COLO829 (cell line): ENCODE data around the gene CERS6.

Experiments used
- DNase-seq: peaks from one replicate; pipeline ENCODE4 v3.0.0; 2012; ENCODE audit warnings: low spot score

The CERS6 gene

DNA sequence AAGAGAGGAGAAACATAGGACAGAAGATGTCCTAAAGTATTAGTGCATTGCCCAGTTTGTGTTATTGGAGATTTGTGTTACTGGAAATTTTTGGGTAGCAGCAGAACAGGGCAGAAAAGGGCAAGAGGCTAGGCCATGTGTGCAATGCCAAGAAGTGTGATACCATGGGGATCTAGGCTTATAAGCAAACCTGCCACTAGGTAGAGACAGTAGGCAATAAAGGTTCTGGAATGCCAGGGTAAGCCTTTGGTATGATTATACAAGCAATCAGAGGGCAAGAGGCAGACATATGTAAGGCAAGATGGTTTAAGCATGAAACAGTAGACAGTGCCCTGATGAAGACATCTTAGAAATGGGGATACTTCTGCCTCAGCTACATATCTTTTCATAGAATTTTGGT, 12.3 kb upstream of the CERS6 start:
- no peak for DNase-seq

GRCh38 chr2:168445960-168446359, 10.1 kb upstream of the CERS6 start:
- no peak for DNase-seq

DNA sequence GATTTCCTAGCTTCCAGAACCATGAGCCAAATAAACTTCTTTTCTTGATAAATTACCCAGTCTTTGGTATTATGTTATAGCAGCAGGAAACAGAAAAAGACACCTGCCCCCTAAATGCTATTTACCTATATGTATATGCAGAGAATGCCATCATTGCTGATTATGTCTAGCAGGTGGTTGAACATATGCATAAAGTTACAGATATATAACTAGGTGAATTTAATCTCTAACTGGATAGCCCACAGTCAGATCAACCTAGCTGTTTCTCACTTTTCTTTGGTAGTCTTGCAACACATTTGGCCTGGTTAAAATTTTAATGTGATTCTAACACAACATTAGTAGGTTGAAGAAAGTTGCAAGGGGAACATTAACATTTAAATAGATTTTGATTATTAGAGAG, 7.1 kb upstream of the CERS6 start:
- DNase-seq, result no peak

DNA sequence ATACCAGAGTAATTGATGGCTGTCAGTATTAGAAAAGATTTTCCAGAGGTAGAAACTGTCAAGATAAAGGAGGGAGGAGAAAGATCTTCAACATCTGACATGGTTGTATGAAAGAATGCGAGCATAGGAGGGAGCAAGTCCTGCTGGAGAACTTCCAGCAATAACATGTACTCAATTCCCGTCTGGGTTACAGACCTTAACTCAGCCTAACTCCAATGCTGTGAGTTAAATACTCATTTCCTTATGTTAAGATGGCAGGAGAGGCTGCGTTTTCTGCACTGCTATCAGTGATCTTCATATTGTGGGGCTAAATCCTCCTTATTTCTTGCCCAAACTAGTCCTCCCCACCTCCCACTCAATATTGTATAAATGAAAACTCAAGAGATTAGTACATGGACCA, 6.7 kb upstream of the CERS6 start:
- DNase-seq, result no peak

GRCh38 chr2:168450171-168450570, 5.9 kb upstream of the CERS6 start:
- DNase-seq, result no peak

GRCh38 chr2:168450732-168451131, 5.3 kb upstream of the CERS6 start:
- DNase-seq, result no peak

DNA sequence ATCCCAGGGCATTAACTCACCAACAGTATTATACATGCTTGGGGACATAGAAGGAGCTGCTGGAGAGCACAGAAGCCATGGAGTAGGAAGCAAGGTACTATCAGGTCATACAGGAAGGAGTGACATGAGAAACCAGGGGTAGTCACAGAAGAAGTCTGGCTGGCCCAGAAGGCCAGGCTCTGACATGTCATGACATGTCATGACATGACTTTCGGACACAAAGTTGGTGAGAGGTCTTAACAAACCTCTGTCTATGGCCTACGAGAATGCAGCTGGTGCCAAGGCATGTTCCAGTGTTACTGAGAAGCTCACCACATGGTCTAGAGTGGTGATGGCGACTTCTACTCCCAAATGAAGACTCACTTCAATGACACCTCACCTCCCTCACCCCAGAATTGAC, 3.3 kb upstream of the CERS6 start:
- no peak for DNase-seq

DNA sequence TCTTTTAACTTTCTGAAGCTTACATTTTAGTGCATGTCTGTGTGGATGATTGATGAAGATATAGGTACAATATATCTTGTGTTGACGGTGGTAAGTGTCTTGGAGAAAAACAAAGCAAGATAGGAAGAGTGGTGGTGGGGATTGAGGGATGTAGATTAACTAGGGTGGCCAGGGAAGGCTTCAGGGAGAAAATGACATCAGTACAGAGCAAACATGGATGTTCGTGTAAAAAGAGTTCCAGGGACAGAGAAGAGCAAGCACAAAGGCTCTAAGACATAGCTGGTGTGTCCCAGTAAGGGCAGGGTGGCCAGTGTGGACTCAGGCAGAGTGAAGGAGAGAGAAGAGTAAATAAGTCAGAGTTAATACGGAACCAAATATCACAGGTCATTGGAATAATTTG, 2.7 kb upstream of the CERS6 start:
- no peak for DNase-seq

GRCh38 chr2:168454737-168455644, 1.1 kb upstream of the CERS6 start:
- no peak for DNase-seq

GRCh38 chr2:168456521-168457189, 583 bp downstream of the CERS6 start:
- DNase-seq, result no peak

GRCh38 chr2:168457190-168457895, 1.3 kb downstream of the CERS6 start:
- no peak for DNase-seq

- no peak for DNase-seq
Measured at GRCh38 chr2:168458139-168458538, 2.1 kb downstream of the CERS6 start.

DNA sequence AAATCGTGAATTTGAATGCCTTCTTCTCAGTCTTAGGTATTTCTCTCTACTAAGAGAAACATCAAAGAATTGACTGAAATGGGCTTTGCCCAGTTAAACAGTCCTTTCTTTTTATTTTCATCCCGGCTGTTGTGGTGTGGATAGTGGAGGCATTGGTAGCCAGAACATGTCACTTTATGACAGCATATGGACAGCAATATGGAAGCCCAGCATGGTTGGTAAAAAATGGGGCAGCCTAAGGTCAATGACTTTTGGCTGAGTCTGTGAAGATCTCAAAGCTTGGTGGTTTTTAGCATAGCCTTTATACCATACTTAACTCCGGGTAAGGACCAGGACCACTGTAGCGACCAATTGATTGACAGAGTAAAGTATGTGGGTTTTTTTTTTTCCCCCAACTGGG, 3.2 kb downstream of the CERS6 start:
- no peak for DNase-seq

DNA sequence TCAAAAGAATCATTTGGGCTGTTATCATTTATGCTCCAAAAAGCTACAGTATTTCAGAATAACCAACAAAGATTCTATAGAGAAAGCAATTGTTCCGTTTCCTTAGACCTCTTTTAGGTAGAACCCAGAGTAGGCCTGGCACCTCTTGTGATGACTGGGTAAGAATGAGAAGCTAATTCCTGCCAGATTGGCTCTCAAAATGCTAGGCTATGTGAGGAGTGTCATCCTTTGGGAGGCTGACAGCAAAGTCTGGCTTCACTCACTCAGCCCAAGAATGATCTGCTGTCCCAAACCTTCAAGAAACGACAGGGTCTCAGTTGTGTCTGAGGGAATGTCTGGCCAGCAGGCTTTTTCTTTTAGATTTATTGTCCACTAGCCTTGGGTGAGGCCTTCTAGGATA, 4.5 kb downstream of the CERS6 start:
- no peak for DNase-seq

DNA sequence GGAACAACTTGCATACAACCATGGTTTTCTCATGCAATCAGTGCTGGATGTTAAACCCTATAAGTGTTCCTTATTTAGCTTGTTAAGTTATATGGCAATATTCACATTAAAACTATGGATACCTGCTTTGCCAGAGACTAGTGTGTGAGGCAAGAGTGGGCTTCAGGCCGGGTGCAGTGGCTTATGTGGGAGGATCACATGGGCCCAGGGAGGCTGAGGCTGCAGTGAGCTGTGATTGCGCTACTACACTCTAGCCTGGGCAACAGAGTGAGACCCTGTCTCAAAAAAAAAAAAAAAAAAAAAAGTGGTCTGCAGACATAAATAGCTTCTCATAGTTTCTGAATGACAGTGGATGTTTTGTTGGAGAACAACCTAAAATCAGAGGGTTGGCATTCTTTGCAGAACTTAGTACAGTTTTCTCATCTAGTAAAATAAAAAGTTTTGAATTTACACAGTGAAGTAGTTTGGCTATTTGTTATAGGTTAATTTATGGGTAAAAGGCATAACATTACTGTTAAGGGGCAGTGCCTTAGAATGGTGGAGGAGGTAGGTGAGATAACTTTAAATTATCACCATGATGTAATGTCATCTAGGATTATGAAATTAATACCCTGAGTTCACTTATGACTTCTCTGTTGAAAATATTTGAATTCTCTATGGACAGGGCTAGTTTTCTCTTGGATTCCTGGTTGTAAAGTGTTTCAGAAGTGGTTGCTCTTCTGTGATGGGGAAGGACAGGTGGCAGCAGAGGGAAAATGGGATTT, 5.3 kb downstream of the CERS6 start:
- no peak for DNase-seq

DNA sequence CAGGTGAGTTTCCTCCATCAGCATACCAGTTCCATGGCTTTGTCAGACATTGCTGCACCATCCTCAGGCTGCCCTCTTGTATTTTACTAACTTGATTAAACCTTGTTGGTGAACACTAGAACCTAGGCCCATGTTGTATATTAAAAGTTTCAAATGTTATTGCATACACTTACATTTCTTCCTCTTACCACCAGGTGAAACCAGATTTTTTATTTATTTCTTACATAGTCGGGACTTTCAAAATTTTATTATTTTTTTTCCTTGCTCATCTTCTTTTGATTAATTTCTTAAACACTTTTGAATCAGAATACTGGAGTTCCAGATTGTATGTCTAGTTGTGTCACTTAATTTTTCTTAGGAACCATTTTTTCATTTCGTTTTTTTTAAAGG, 5.9 kb downstream of the CERS6 start:
- DNase-seq, result no peak

GRCh38 chr2:168462543-168463045, 6.5 kb downstream of the CERS6 start:
- DNase-seq, result no peak

DNA sequence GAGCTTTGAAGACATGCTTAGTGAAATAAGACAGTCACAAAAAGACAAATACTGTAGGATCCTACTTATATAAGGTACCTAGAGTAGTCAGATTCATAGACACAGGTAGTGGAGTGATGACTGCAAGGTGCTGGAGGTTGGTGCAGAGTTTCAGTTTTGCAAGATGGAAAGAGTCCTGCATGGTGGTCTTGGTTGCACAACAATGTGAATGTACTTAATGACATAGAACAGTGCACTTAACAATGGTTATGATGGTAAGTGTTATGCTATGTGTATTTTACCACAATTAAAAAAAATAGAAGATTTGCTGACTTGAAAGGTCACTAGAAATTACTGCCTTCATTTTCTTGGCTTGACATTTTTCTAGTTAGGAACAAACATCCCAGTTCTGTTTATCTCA, 9.5 kb downstream of the CERS6 start:
- DNase-seq, result no peak

- DNase-seq, result no peak
Measured at GRCh38 chr2:168466190-168466737, 10.2 kb downstream of the CERS6 start.

- no peak for DNase-seq
Measured at GRCh38 chr2:168466834-168467565, 10.9 kb downstream of the CERS6 start.

DNA sequence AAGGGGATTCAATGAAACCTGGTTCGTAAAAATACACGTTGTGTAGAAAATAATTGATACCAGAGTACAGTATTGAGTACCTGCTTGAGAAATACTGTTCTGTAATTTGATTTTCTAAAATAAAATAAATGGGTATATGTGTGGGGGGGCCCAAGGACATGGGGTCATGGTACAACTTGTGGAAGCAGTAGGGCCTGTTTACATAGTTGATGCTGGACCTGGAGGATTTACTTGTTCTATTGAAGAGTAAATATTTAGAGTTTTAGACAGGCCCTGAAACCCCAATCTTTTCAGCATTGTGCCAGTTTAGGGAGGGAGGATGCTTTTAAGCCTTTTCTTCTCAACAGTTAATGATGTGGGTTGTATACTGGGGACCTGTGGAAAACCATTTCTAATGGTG, 11.7 kb downstream of the CERS6 start:
- DNase-seq, result no peak
